ENCODE data around the gene OLR1. TPM values are rescaled to one million over a fixed set of nuclear protein-coding genes. Genes with fewer than 3 reads are reported as not detected.
"Not testable (repeated sequence)": the region's sequence is repeated elsewhere in the genome, so short reads cannot be mapped to it uniquely, and the experiment has no call there.

Gene OLR1
- total RNA-seq, 1 donor from 2014 or later, result 0.55 TPM

GRCh38 chr12:10211101-10211939 lies 39.4 kb upstream of the OLR1 start:
- TF ChIP-seq, protein P1, sequence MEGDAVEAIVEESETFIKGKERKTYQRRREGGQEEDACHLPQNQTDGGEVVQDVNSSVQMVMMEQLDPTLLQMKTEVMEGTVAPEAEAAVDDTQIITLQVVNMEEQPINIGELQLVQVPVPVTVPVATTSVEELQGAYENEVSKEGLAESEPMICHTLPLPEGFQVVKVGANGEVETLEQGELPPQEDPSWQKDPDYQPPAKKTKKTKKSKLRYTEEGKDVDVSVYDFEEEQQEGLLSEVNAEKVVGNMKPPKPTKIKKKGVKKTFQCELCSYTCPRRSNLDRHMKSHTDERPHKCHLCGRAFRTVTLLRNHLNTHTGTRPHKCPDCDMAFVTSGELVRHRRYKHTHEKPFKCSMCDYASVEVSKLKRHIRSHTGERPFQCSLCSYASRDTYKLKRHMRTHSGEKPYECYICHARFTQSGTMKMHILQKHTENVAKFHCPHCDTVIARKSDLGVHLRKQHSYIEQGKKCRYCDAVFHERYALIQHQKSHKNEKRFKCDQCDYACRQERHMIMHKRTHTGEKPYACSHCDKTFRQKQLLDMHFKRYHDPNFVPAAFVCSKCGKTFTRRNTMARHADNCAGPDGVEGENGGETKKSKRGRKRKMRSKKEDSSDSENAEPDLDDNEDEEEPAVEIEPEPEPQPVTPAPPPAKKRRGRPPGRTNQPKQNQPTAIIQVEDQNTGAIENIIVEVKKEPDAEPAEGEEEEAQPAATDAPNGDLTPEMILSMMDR (IDR thresholded peaks at IDR 0.05; ENCODE audit: borderline replicate concordance), result no peak
- no peak for DNase-seq
- no peaks in the 10 kb centered on the region for H3K9me3 ChIP-seq (replicated peaks)
- no peaks in the 10 kb centered on the region for H3K27me3 ChIP-seq (ENCODE audit: low read depth)
- peak overlapping the region; percentile 99 for H3K27ac ChIP-seq (replicated peaks)
- peak overlapping the region; percentile 84 for H3K4me3 ChIP-seq
- intact Hi-C loops (cut with micrococcal nuclease), result no loop called here
- H3K4me1 ChIP-seq, result peaks cover 40% of the 10 kb centered on the region
- H3K36me3 ChIP-seq, result peaks cover 5% of the 10 kb centered on the region

GRCh38 chr12:10210225-10210624 lies 38.3 kb upstream of the OLR1 start:
- TF ChIP-seq, protein P1 (IDR thresholded peaks at IDR 0.05; ENCODE audit: borderline replicate concordance), result no peak
- Histone ChIP-seq H3K4me1 (peaks cover 29% of the 10 kb centered on the region), H3K4me3 (no peak overlapping the region), H3K27me3 (ENCODE audit: low read depth) (no peaks in the 10 kb centered on the region), H3K9me3 (replicated peaks) (no peaks in the 10 kb centered on the region), H3K27ac (replicated peaks) (no peak overlapping the region), H3K36me3 (no peaks in the 10 kb centered on the region)
- intact Hi-C loops (cut with micrococcal nuclease), result no loop called here
- DNase-seq, result no peak

GRCh38 chr12:10207136-10207535 lies 35.2 kb upstream of the OLR1 start:
- no peak overlapping the region for H3K4me3 ChIP-seq
- no peaks in the 10 kb centered on the region for H3K36me3 ChIP-seq
- intact Hi-C loops (cut with micrococcal nuclease), result no loop called here
- TF ChIP-seq, protein P1 (IDR thresholded peaks at IDR 0.05; ENCODE audit: borderline replicate concordance), result no peak
- no peaks in the 10 kb centered on the region for H3K9me3 ChIP-seq (replicated peaks)
- peaks cover 5% of the 10 kb centered on the region for H3K4me1 ChIP-seq
- no peak for DNase-seq
- no peaks in the 10 kb centered on the region for H3K27me3 ChIP-seq (ENCODE audit: low read depth)
- H3K27ac ChIP-seq (replicated peaks), result peak overlapping the region; percentile 16

- intact Hi-C loops (cut with micrococcal nuclease), result no loop called here
- Histone ChIP-seq H3K4me3 (no peak overlapping the region), H3K9me3 (replicated peaks) (no peaks in the 10 kb centered on the region), H3K27me3 (ENCODE audit: low read depth) (no peaks in the 10 kb centered on the region), H3K36me3 (no peaks in the 10 kb centered on the region), H3K27ac (replicated peaks) (no peak overlapping the region), H3K4me1 (no peaks in the 10 kb centered on the region)
- TF ChIP-seq, protein P1 (IDR thresholded peaks at IDR 0.05; ENCODE audit: borderline replicate concordance), result no peak
- DNase-seq, result no peak
Measured at GRCh38 chr12:10205220-10205807, 33.4 kb upstream of the OLR1 start.

- H3K27me3 ChIP-seq (ENCODE audit: low read depth); H3K9me3 ChIP-seq (replicated peaks); H3K36me3 ChIP-seq; H3K27ac ChIP-seq (replicated peaks); H3K4me3 ChIP-seq; H3K4me1 ChIP-seq; DNase-seq; intact Hi-C loops (cut with micrococcal nuclease): not testable (repeated sequence)
Measured at GRCh38 chr12:10204495-10204894, 32.6 kb upstream of the OLR1 start.

DNA sequence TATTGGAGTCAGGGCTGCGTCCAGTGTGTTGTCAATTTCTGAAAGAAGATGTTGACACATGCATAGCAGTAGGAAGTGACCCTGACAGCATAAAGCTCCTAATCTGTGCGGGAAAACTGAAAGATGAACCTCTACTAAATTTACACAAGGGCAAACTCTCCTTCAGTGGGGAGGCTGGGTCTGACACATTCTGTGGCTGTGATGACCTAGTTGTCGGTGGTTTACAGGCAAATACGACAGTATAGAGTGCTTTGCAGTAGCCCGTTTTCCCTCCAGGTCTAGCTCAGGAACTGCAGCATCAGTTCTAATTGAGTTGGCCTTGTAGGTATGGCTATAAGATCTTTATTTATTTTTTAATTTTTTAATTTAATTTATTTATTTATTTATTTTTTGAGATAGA lies 25.9 kb upstream of the OLR1 start:
- Histone ChIP-seq H3K4me1 (no peaks in the 10 kb centered on the region), H3K36me3 (no peaks in the 10 kb centered on the region), H3K27me3 (ENCODE audit: low read depth) (no peaks in the 10 kb centered on the region), H3K4me3 (no peak overlapping the region), H3K9me3 (replicated peaks) (no peaks in the 10 kb centered on the region), H3K27ac (replicated peaks) (no peak overlapping the region)
- TF ChIP-seq, protein P1 (IDR thresholded peaks at IDR 0.05; ENCODE audit: borderline replicate concordance), result no peak
- no peak for DNase-seq
- intact Hi-C loops (cut with micrococcal nuclease), result no loop called here

All from left ventricle myocardium inferior (tissue), 1 donor.